Loucy (cell line): ENCODE data around the gene NBAS.

Source experiments
- H2AFZ ChIP-seq: fragments of 200-600 bp; sonication (generic); 2 replicates; pipeline ENCODE4 v1.6.0; 2016; ENCODE audit warnings: antibody characterized with exemption, mild to moderate bottlenecking, low read length, moderate library complexity
- H3F3A ChIP-seq: fragments of 200-600 bp; 2 replicates; pipeline ENCODE4 v1.6.0; 2016; ENCODE audit warnings: antibody characterized with exemption, low read depth, mild to moderate bottlenecking
- H3K27me3 ChIP-seq: fragments of 200-600 bp; sonication (generic); 2 replicates; pipeline ENCODE4 v1.6.1; 2014; ENCODE audit warnings: low read length, mild to moderate bottlenecking; ENCODE audit not compliant: insufficient read depth, poor library complexity, severe bottlenecking
- H3K36me3 ChIP-seq: fragments of 200-600 bp; sonication (generic); 2 replicates; pipeline ENCODE4 v1.6.1; 2016; ENCODE audit warnings: low read length; ENCODE audit not compliant: insufficient read depth
- H3K4me1 ChIP-seq: fragments of 200-600 bp; sonication (generic); 2 replicates; pipeline ENCODE4 v1.5.1; 2014; ENCODE audit warnings: low read length, mild to moderate bottlenecking; ENCODE audit not compliant: insufficient read depth, poor library complexity, severe bottlenecking
- H3K4me2 ChIP-seq: fragments of 200-600 bp; sonication (generic); 2 replicates; pipeline ENCODE4 v1.6.0; 2014; ENCODE audit warnings: antibody characterized with exemption, low read length, low read depth, mild to moderate bottlenecking; ENCODE audit not compliant: poor library complexity, severe bottlenecking
- H3K4me3 ChIP-seq: fragments of 200-600 bp; sonication (generic); 2 replicates; pipeline ENCODE4 v1.5.1; 2014; ENCODE audit warnings: low read length, mild to moderate bottlenecking, mixed read lengths; ENCODE audit not compliant: poor library complexity, severe bottlenecking
- H3K79me2 ChIP-seq: fragments of 200-600 bp; sonication (generic); 2 replicates; pipeline ENCODE4 v1.6.1; 2014; ENCODE audit warnings: low read length; ENCODE audit not compliant: insufficient read depth
- H3K9ac ChIP-seq: fragments of 200-600 bp; sonication (generic); 2 replicates; pipeline ENCODE4 v1.6.0; 2014; ENCODE audit warnings: mild to moderate bottlenecking, low read depth, low read length, moderate library complexity; ENCODE audit not compliant: poor library complexity, severe bottlenecking
- H3K9me2 ChIP-seq: fragments of 200-600 bp; sonication (generic); replicated peaks from 2 replicates; pipeline ENCODE4 v1.6.1; 2016; ENCODE audit warnings: low read depth, low read length, mixed read lengths
- H3K9me3 ChIP-seq: fragments of 200-600 bp; sonication (generic); 2 replicates; pipeline ENCODE4 v1.6.1; 2014; ENCODE audit warnings: mild to moderate bottlenecking, antibody characterized with exemption, low read length, low read depth; ENCODE audit not compliant: insufficient read depth
- H4K20me1 ChIP-seq: fragments of 200-600 bp; sonication (generic); 2 replicates; pipeline ENCODE4 v1.6.0; 2014; ENCODE audit warnings: antibody characterized with exemption, low read length, mild to moderate bottlenecking; ENCODE audit not compliant: insufficient read depth, poor library complexity, severe bottlenecking
- EZH2phosphoT487 ChIP-seq: fragments of 200-600 bp; IDR thresholded peaks from 2 replicates; pipeline ENCODE4 v1.6.1; 2018; ENCODE audit warnings: antibody characterized with exemption, mild to moderate bottlenecking, moderate library complexity, borderline replicate concordance
- TF ChIP-seq, protein P1 (sequence below): fragments of 200-600 bp; sonication (generic); conservative IDR thresholded peaks from 2 replicates; pipeline ENCODE4 v1.5.1; 2014; ENCODE audit warnings: mild to moderate bottlenecking, antibody characterized with exemption, low read length

Gene NBAS

DNA sequence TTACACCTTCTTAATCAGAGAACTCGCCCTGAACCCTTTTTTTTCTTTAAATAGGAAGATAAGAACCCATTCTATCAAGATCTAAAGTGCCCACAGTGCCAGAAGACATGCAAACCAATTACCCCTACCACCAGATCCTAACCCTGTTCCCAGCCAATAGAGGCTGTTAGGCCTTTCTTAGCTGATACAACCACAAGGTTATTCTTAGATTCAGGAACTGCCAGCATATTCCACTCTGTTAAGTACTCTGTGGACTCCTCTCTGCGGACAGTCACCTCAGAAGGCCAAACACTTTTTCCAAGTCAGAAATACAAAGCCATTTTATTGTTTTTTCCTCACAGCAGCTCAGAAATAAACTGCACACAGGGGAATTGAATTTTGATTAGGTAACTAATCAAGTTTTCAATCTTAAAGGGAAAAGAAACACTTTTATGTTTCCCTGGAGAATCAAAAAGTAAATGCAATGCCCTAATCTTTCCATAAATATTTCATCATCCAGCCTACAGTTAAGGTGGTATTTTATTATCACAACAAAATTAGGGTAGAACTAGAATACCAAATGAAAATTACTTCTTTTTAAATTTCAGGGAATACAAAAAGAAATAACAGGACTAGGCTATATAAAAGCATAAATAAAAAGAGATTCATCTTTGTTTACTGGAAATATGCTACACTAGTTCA is 111.4 kb downstream of the NBAS start:
- no peaks in the 10 kb centered on the region for H3K9me2 ChIP-seq
- H3K9me3 ChIP-seq = peaks cover 4% of the 10 kb centered on the region; the same call in 1 of the 2 replicates
- H3K36me3 ChIP-seq = peaks cover 33% of the 10 kb centered on the region
- H3K9ac ChIP-seq = no peak overlapping the region
- no peaks in the 10 kb centered on the region for H3F3A ChIP-seq
- no peaks in the 10 kb centered on the region for H3K79me2 ChIP-seq
- TF ChIP-seq, protein P1, sequence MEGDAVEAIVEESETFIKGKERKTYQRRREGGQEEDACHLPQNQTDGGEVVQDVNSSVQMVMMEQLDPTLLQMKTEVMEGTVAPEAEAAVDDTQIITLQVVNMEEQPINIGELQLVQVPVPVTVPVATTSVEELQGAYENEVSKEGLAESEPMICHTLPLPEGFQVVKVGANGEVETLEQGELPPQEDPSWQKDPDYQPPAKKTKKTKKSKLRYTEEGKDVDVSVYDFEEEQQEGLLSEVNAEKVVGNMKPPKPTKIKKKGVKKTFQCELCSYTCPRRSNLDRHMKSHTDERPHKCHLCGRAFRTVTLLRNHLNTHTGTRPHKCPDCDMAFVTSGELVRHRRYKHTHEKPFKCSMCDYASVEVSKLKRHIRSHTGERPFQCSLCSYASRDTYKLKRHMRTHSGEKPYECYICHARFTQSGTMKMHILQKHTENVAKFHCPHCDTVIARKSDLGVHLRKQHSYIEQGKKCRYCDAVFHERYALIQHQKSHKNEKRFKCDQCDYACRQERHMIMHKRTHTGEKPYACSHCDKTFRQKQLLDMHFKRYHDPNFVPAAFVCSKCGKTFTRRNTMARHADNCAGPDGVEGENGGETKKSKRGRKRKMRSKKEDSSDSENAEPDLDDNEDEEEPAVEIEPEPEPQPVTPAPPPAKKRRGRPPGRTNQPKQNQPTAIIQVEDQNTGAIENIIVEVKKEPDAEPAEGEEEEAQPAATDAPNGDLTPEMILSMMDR = no peak
- H3K4me2 ChIP-seq = no peak overlapping the region
- no peaks in the 10 kb centered on the region for H3K27me3 ChIP-seq
- no peaks in the 10 kb centered on the region for H4K20me1 ChIP-seq
- H3K4me1 ChIP-seq = peaks cover 10% of the 10 kb centered on the region
- H2AFZ ChIP-seq = no peak overlapping the region
- H3K4me3 ChIP-seq = no peak overlapping the region

DNA sequence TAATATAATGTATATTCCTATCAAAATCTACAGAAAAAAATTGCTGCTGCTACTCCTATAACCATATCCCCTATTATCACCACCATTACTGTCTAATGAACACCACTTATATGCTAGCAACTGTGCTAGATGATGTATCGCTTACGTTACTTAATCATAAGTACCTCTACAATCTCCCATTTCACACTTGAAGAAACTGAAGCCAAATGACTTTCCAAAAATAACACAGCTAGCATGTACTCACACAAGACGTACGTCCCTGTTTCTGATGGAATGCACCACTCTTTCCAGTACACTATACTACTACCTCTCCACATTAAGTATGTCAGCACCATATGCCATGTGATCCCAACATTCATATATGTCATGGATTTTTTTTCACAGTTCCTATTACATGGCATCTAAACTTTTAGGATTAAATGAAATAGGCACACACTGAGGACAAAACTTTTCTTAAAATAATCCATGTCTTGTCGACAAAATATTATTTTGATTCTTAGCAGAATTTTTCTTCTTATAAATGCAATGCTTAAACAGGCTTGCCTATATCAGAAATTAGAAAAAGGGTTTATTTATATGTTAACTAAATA is 112.8 kb downstream of the NBAS start:
- H3K9me3 ChIP-seq = peaks cover 4% of the 10 kb centered on the region; the same call in 1 of the 2 replicates
- H2AFZ ChIP-seq = no peak overlapping the region

DNA sequence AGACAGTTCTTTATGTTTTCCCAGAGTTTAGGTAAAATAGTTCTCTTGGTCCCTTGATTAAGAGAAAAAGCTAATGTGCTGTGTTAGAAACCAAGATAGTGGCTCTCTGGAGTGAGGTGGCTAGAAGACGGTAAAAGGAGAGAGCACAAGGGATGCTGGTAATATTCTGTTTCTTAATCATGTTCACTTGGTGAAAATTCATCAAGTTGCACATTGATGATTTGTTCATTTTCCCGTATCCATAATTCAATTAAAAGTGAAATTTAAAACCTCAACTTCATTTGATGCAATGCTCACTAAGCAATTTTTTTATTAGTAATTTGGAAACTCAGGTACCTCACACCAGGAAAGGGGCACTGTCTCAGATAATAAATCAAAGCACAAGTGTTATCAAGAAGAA is 113.8 kb downstream of the NBAS start:
- TF ChIP-seq, protein P1 = no peak
- no peak for TF ChIP-seq EZH2phosphoT487
- Histone ChIP-seq H3K27me3 (no peaks in the 10 kb centered on the region), H3K9me3 (peaks cover 4% of the 10 kb centered on the region; the same call in 1 of the 2 replicates), H3K36me3 (peaks cover 15% of the 10 kb centered on the region), H4K20me1 (no peaks in the 10 kb centered on the region), H3K79me2 (no peaks in the 10 kb centered on the region), H2AFZ (no peak overlapping the region), H3K9me2 (no peaks in the 10 kb centered on the region), H3K4me1 (peaks cover 10% of the 10 kb centered on the region), H3K4me3 (no peak overlapping the region), H3K9ac (no peak overlapping the region), H3F3A (no peaks in the 10 kb centered on the region), H3K4me2 (no peak overlapping the region)

More for the DNA sequence above, 112.8 kb downstream of the NBAS start:
- no peaks in the 10 kb centered on the region for H3K9me2 ChIP-seq
- H4K20me1 ChIP-seq = no peaks in the 10 kb centered on the region
- no peak overlapping the region for H3K9ac ChIP-seq
- TF ChIP-seq, protein P1 = no peak
- no peak for TF ChIP-seq EZH2phosphoT487
- peaks cover 24% of the 10 kb centered on the region for H3K36me3 ChIP-seq
- H3K27me3 ChIP-seq = no peaks in the 10 kb centered on the region
- no peaks in the 10 kb centered on the region for H3K79me2 ChIP-seq
- H3K4me3 ChIP-seq = no peak overlapping the region
- no peak overlapping the region for H3K4me2 ChIP-seq
- no peaks in the 10 kb centered on the region for H3F3A ChIP-seq
- H3K4me1 ChIP-seq = peaks cover 10% of the 10 kb centered on the region
